ENCODE results near the gene PHLDA1.
A peak's percentile ranks its signal among the peaks of the same experiment; 100 is the strongest.

Gene PHLDA1

GRCh38 chr12:75982979-75983660 lies 48.5 kb downstream of the PHLDA1 start:
- H3K27me3 ChIP-seq (ENCODE audit: control insufficient read depth, insufficient read depth, low read length) = no peaks in the 10 kb centered on the region
- peak overlapping the region; percentile 60 for H3K4me3 ChIP-seq (ENCODE audit: low read length)
- H3K36me3 ChIP-seq (ENCODE audit: insufficient read depth, low read length) = no peaks in the 10 kb centered on the region
- peak overlapping the region; percentile 83 for H3K4me2 ChIP-seq (ENCODE audit: low read length)
- peak overlapping the region; percentile 55 for H3K9ac ChIP-seq (ENCODE audit: low read depth, low read length)
- no peaks in the 10 kb centered on the region for H3K9me3 ChIP-seq (replicated peaks; ENCODE audit: low read length)
- H3K4me1 ChIP-seq (ENCODE audit: control insufficient read depth, insufficient read depth, low read length) = peaks cover 30% of the 10 kb centered on the region

GRCh38 chr12:75982169-75982564 lies 49.4 kb downstream of the PHLDA1 start:
- Histone ChIP-seq H3K4me3 (ENCODE audit: low read length) (no peak overlapping the region), H3K27me3 (ENCODE audit: control insufficient read depth, insufficient read depth, low read length) (no peaks in the 10 kb centered on the region), H3K9me3 (replicated peaks; ENCODE audit: low read length) (no peaks in the 10 kb centered on the region), H3K9ac (ENCODE audit: low read depth, low read length) (no peak overlapping the region), H3K36me3 (ENCODE audit: insufficient read depth, low read length) (no peaks in the 10 kb centered on the region), H3K4me2 (ENCODE audit: low read length) (no peak overlapping the region), H3K4me1 (ENCODE audit: control insufficient read depth, insufficient read depth, low read length) (peaks cover 37% of the 10 kb centered on the region)

- Histone ChIP-seq H3K9me3 (replicated peaks; ENCODE audit: low read length) (no peaks in the 10 kb centered on the region), H3K27me3 (ENCODE audit: control insufficient read depth, insufficient read depth, low read length) (no peaks in the 10 kb centered on the region), H3K36me3 (ENCODE audit: insufficient read depth, low read length) (no peaks in the 10 kb centered on the region), H3K4me1 (ENCODE audit: control insufficient read depth, insufficient read depth, low read length) (peaks cover 44% of the 10 kb centered on the region), H3K9ac (ENCODE audit: low read depth, low read length) (no peak overlapping the region), H3K4me2 (ENCODE audit: low read length) (no peak overlapping the region), H3K4me3 (ENCODE audit: low read length) (no peak overlapping the region)
These were observed 50.1 kb downstream of the PHLDA1 start for GRCh38 chr12:75981247-75982168.

GRCh38 chr12:75979181-75979580 lies 52.4 kb downstream of the PHLDA1 start:
- peaks cover 51% of the 10 kb centered on the region for H3K4me1 ChIP-seq (ENCODE audit: control insufficient read depth, insufficient read depth, low read length)
- peak overlapping the region; percentile 23 for H3K4me3 ChIP-seq (ENCODE audit: low read length)
- peak overlapping the region; percentile 75 for H3K9ac ChIP-seq (ENCODE audit: low read depth, low read length)

GRCh38 chr12:75978677-75979076 lies 52.9 kb downstream of the PHLDA1 start:
- Histone ChIP-seq H3K4me1 (ENCODE audit: control insufficient read depth, insufficient read depth, low read length) (peaks cover 51% of the 10 kb centered on the region), H3K9me3 (replicated peaks; ENCODE audit: low read length) (no peaks in the 10 kb centered on the region), H3K36me3 (ENCODE audit: insufficient read depth, low read length) (no peaks in the 10 kb centered on the region), H3K4me3 (ENCODE audit: low read length) (peak overlapping the region; percentile 23), H3K9ac (ENCODE audit: low read depth, low read length) (peak overlapping the region; percentile 75), H3K4me2 (ENCODE audit: low read length) (peak overlapping the region; percentile 30), H3K27me3 (ENCODE audit: control insufficient read depth, insufficient read depth, low read length) (no peaks in the 10 kb centered on the region)

More at GRCh38 chr12:75979181-75979580, 52.4 kb downstream of the PHLDA1 start:
- no peaks in the 10 kb centered on the region for H3K36me3 ChIP-seq (ENCODE audit: insufficient read depth, low read length)
- no peaks in the 10 kb centered on the region for H3K27me3 ChIP-seq (ENCODE audit: control insufficient read depth, insufficient read depth, low read length)
- no peaks in the 10 kb centered on the region for H3K9me3 ChIP-seq (replicated peaks; ENCODE audit: low read length)
- H3K4me2 ChIP-seq (ENCODE audit: low read length) = peak overlapping the region; percentile 30

GRCh38 chr12:75977952-75978671 lies 53.5 kb downstream of the PHLDA1 start:
- no peaks in the 10 kb centered on the region for H3K9me3 ChIP-seq (replicated peaks; ENCODE audit: low read length)
- H3K9ac ChIP-seq (ENCODE audit: low read depth, low read length) = peak overlapping the region; percentile 75
- no peaks in the 10 kb centered on the region for H3K27me3 ChIP-seq (ENCODE audit: control insufficient read depth, insufficient read depth, low read length)
- H3K4me3 ChIP-seq (ENCODE audit: low read length) = peak overlapping the region; percentile 23
- peaks cover 46% of the 10 kb centered on the region for H3K4me1 ChIP-seq (ENCODE audit: control insufficient read depth, insufficient read depth, low read length)
- H3K4me2 ChIP-seq (ENCODE audit: low read length) = peak overlapping the region; percentile 30
- no peaks in the 10 kb centered on the region for H3K36me3 ChIP-seq (ENCODE audit: insufficient read depth, low read length)

GRCh38 chr12:75977590-75977951 lies 54.0 kb downstream of the PHLDA1 start:
- Histone ChIP-seq H3K27me3 (ENCODE audit: control insufficient read depth, insufficient read depth, low read length) (no peaks in the 10 kb centered on the region), H3K4me2 (ENCODE audit: low read length) (no peak overlapping the region), H3K9me3 (replicated peaks; ENCODE audit: low read length) (no peaks in the 10 kb centered on the region), H3K9ac (ENCODE audit: low read depth, low read length) (peak overlapping the region; percentile 56), H3K4me3 (ENCODE audit: low read length) (no peak overlapping the region), H3K36me3 (ENCODE audit: insufficient read depth, low read length) (no peaks in the 10 kb centered on the region), H3K4me1 (ENCODE audit: control insufficient read depth, insufficient read depth, low read length) (peaks cover 41% of the 10 kb centered on the region)

GRCh38 chr12:75976913-75977312 lies 54.7 kb downstream of the PHLDA1 start:
- Histone ChIP-seq H3K27me3 (ENCODE audit: control insufficient read depth, insufficient read depth, low read length) (no peaks in the 10 kb centered on the region), H3K4me1 (ENCODE audit: control insufficient read depth, insufficient read depth, low read length) (peaks cover 41% of the 10 kb centered on the region), H3K36me3 (ENCODE audit: insufficient read depth, low read length) (no peaks in the 10 kb centered on the region), H3K4me3 (ENCODE audit: low read length) (no peak overlapping the region), H3K9ac (ENCODE audit: low read depth, low read length) (peak overlapping the region; percentile 56), H3K9me3 (replicated peaks; ENCODE audit: low read length) (no peaks in the 10 kb centered on the region), H3K4me2 (ENCODE audit: low read length) (no peak overlapping the region)

- Histone ChIP-seq H3K4me1 (ENCODE audit: control insufficient read depth, insufficient read depth, low read length) (peaks cover 41% of the 10 kb centered on the region), H3K36me3 (ENCODE audit: insufficient read depth, low read length) (no peaks in the 10 kb centered on the region), H3K9me3 (replicated peaks; ENCODE audit: low read length) (no peaks in the 10 kb centered on the region), H3K4me2 (ENCODE audit: low read length) (no peak overlapping the region), H3K4me3 (ENCODE audit: low read length) (no peak overlapping the region), H3K27me3 (ENCODE audit: control insufficient read depth, insufficient read depth, low read length) (no peaks in the 10 kb centered on the region), H3K9ac (ENCODE audit: low read depth, low read length) (peak overlapping the region; percentile 8)
These were observed 55.5 kb downstream of the PHLDA1 start for GRCh38 chr12:75976113-75976512.

GRCh38 chr12:75975702-75976101 lies 55.9 kb downstream of the PHLDA1 start:
- H3K9me3 ChIP-seq (replicated peaks; ENCODE audit: low read length) = no peaks in the 10 kb centered on the region
- H3K36me3 ChIP-seq (ENCODE audit: insufficient read depth, low read length) = no peaks in the 10 kb centered on the region
- peaks cover 41% of the 10 kb centered on the region for H3K4me1 ChIP-seq (ENCODE audit: control insufficient read depth, insufficient read depth, low read length)
- H3K27me3 ChIP-seq (ENCODE audit: control insufficient read depth, insufficient read depth, low read length) = no peaks in the 10 kb centered on the region
- H3K4me3 ChIP-seq (ENCODE audit: low read length) = no peak overlapping the region
- H3K9ac ChIP-seq (ENCODE audit: low read depth, low read length) = no peak overlapping the region
- H3K4me2 ChIP-seq (ENCODE audit: low read length) = no peak overlapping the region

Data from skeletal muscle satellite cell (primary cell).